Bladder microvascular endothelial cell (primary cell): ENCODE data around the gene POLR2J3. TPM values are rescaled to one million over a fixed set of nuclear protein-coding genes. Genes with fewer than 3 reads are reported as not detected.

ENCODE experiments used
- total RNA-seq: library from RNA; depleted of rRNA; stranded (reverse); fragments of >200 nt; gene quantifications from 2 replicates; pipeline ENCODE4 v1.2.3, GENCODE V29; 2014

Gene POLR2J3
- total RNA-seq = 10.5 and 104 TPM in 2 replicates

DNA sequence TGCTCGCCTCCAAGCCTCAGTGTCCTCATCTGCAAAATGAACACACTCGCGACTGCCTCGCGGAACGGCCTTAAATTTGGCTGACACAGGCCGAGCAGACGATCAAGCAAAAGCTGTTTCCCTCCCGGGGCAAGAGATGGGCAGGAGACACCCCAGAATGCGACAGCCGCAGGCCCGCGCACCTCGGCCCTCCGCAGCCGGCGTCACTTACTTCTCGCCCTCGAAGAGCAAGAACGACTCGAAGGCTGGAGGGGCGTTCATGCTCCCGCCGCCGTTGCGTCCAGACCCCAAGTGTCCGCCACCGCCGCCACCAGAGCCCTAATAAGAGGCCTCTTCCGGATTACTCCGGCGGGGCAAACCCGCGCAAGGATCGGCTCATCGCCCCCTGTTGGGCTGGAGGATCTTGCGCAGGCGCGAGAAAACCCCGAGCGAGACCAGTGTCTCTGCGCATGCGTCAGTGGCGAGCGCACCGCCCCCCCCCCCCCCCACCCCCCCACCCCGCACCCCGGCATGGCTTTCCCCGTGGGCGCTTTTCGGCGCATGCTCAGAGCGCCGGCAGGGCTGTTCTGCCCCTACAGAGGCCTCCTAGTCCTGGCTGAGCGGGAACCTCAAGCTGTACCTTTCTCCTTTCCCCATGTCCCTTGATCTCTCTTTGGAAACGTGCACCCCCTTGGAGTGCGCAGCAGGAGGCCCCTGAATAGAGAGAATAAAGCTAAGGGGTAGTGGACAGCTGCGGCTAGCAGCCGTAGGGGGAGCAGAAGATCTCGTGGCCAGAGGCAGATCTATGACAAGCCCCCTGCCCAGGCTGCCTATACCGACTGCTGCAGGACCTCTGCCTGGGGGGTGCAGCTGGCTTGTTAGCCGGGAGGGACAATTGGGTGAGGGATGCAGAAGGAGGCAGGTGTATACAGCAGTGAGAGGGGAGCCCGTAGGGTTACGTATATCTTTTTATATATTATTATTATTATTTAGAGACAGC, at the start of gene POLR2J3:
Gene POLR2J3 (minus strand): TSS at position 323 of the 979 bp plus-strand sequence. CDS start 62 bp downstream, at position 261.

DNA sequence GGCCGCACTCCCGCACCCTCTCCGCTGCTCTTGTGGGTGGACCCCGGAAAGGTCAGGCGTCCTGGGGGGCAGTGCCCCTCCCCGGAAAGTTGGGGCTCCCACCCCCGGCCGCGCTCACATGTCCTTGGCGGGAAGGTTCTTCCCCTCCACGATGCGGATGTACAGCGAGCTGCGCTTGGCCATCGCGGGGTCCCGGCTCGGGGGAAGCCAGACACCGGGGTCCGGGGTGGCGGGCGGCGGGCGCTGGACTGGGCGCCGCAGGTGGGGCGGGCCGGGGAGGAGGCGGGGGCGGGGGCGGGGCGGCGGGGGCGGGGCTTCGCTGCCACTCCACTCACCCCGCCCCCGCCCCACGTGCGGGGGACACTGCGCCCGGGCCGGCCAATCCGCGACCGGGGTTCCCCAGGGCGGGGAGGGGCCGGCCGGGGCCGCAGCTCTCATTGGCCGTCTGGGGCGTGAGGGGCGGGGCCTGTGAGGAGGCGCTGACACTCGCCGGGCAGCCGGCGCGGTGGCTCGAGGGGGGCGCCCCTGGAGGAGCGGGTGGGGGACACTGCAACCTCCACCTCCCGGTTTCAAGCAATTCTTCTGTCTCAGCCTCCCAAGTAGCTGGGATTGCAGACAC, 44.2 kb upstream of the POLR2J3 start, which contains the start of gene RASA4:
Gene RASA4 (minus strand): TSS at position 250 of the 619 bp plus-strand sequence. CDS start 67 bp downstream, at position 183.

DNA sequence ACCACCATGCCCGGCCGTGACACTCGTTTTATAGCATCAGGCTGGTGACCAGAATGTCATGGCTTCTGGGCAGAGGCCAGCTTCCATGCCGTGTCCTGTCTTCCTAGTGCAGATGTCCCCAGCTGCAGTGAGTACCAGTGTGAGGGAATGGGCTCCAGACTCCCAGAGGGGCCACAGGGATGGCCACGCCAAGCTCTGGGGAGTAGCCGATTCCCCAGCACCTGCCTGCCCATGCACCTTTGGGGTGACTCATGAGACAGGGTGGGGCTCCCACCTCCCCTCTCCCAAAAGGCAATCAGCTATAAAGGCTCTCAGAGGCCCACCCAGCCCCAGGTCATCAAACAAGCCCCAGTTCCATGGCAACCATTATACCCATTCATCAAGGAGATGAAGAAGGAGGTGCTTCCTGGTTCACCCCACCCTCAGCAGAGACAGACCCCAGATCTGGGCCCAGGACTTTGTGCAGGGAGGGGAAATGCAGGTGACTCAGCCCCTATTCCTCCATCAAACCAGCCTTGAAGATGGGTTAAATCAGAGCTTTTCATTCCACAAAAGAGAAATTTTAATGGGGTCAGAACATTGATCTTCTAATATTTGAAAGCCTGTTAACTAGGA, 21.5 kb downstream of the POLR2J3 start, which contains the start of gene SPDYE2:
Gene SPDYE2 (plus strand): TSS at position 419 of the 615 bp plus-strand sequence. CDS start 2,030 bp downstream, outside the sequence.

DNA sequence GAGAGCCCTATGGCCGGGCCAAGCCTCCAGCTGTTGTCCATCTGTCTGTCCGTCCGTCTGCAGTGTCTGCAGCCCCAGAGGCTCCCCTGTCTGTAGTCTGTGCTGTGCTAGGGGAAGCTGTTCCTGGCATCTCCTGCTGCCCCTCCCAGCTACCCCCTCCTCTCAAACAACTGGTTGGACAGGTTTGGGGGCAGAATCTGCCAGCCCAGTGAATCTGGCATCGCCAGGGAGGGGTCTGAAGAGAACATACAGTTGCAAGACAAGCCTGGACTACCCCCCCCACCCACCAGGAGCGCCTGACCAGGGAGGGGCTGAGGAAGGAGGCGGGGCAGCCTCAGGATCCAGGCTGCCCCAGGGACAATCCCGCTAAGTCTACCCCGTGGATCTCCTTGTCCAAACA, 28.8 kb downstream of the POLR2J3 start, which contains the start of gene UPK3BL2:
Gene UPK3BL2 (minus strand): TSS at position 101 of the 400 bp plus-strand sequence. CDS start 60 bp downstream, at position 41.

DNA sequence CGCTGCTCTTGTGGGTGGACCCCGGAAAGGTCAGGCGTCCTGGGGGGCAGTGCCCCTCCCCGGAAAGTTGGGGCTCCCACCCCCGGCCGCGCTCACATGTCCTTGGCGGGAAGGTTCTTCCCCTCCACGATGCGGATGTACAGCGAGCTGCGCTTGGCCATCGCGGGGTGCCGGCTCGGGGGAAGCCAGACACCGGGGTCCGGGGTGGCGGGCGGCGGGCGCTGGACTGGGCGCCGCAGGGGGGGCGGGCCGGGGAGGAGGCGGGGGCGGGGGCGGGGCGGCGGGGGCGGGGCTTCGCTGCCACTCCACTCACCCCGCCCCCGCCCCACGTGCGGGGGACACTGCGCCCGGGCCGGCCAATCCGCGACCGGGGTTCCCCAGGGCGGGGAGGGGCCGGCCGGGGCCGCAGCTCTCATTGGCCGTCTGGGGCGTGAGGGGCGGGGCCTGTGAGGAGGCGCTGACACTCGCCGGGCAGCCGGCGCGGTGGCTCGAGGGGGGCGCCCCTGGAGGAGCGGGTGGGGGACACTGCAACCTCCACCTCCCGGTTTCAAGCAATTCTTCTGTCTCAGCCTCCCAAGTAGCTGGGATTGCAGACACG, 54.7 kb downstream of the POLR2J3 start, which contains the start of gene RASA4B:
Gene RASA4B (minus strand): TSS at position 228 of the 598 bp plus-strand sequence. CDS start 67 bp downstream, at position 161.

Other genes with a start within 250 kb of the POLR2J3 start
- 0.06 TPM in 1 of 2 replicates, not detected in the other for gene SPDYE6, start 216.1 kb downstream of the POLR2J3 start, total RNA-seq
- 10.7 and 12.6 TPM in 2 replicates for gene PRKRIP1, start 176.2 kb downstream of the POLR2J3 start, total RNA-seq
- gene ORAI2, start 139.0 kb downstream of the POLR2J3 start, total RNA-seq = 42.1 and 143 TPM in 2 replicates
- gene ALKBH4, start 107.7 kb downstream of the POLR2J3 start, total RNA-seq = 8.1 and 8.5 TPM in 2 replicates
- 23.3 and 28.5 TPM in 2 replicates for gene LRWD1, start 107.6 kb downstream of the POLR2J3 start, total RNA-seq
- gene POLR2J, start 93.7 kb downstream of the POLR2J3 start, total RNA-seq = 25.2 and 36.8 TPM in 2 replicates
- gene RASA4B, start 54.8 kb downstream of the POLR2J3 start, total RNA-seq = 8.3 and 9.2 TPM in 2 replicates
- gene UPK3BL2, start 28.9 kb downstream of the POLR2J3 start, total RNA-seq = 1.1 and 17.9 TPM in 2 replicates
- gene SPDYE2, start 21.4 kb downstream of the POLR2J3 start, total RNA-seq = not detected in 2 replicates
- gene RASA4, start 44.2 kb upstream of the POLR2J3 start, total RNA-seq = 18.0 and 76.0 TPM in 2 replicates
- 2.3 and 18.7 TPM in 2 replicates for gene UPK3BL1, start 70.2 kb upstream of the POLR2J3 start, total RNA-seq
- not detected in 2 replicates for gene SPDYE2B, start 77.7 kb upstream of the POLR2J3 start, total RNA-seq
- 0.97 and 10.5 TPM in 2 replicates for gene POLR2J2, start 99.1 kb upstream of the POLR2J3 start, total RNA-seq
- gene FAM185A, start 176.4 kb upstream of the POLR2J3 start, total RNA-seq = 6.8 and 11.6 TPM in 2 replicates